GM21576 (cell line): ENCODE measurements around the gene TFCP2.
"Not testable (repeated sequence)": the region's sequence is repeated elsewhere in the genome, so short reads cannot be mapped to it uniquely, and the experiment has no call there.

Source experiments
- ATAC-seq: cut with Tn5 transposase; IDR thresholded peaks from one replicate; pipeline ENCODE4 v1.9.1; 2021; ENCODE audit warnings: mild to moderate bottlenecking, moderate library complexity; ENCODE audit not compliant: unreplicated experiment

Gene TFCP2, protein sequence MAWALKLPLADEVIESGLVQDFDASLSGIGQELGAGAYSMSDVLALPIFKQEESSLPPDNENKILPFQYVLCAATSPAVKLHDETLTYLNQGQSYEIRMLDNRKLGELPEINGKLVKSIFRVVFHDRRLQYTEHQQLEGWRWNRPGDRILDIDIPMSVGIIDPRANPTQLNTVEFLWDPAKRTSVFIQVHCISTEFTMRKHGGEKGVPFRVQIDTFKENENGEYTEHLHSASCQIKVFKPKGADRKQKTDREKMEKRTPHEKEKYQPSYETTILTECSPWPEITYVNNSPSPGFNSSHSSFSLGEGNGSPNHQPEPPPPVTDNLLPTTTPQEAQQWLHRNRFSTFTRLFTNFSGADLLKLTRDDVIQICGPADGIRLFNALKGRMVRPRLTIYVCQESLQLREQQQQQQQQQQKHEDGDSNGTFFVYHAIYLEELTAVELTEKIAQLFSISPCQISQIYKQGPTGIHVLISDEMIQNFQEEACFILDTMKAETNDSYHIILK

DNA sequence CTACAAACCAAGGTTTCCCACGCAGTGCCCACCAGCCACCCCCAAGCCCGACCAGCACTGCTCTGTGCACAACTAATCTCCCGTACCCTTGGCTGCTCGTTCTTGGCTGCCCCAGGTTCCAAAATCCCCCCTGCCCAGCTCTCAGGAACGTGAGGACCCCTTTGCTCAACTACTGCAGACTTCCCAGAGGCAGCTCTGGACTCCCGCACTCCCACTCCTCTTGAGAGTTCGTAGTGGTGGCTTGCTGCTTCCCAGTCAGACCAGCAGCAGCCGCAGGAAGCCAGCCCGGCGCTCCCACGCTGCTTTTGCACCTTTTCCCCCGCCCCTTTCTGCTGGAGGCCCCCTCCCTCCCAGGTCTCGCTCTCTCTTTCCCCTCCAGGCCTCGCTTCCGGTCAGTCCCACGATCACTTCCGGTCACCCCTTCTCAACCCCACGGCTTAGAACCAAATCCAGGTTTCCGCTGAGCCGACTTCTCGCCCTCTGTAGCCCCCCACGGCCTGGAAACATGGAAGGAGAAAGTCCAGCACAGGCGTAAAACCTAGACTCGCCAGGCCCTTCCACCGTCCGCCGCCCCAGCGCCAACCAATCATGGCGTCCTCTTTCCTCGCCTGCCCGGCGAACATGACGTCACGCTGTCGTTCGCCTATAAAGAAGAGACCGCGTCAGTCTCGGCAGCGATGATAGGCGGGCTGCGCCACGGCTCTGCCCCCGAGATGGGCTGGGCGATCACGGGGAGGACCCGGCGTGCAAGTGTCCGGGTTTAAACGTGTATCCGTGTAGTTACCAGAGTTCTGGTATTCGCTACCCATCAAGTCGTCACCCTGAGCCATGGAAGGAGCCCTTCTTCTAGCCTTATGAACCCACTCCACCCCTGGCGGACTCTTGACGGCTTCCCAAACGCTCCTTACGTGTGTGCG is at the start of gene TFCP2:
TFCP2 (minus strand) TSS at position 621 of the 917 bp plus-strand sequence. CDS start 713 bp downstream, outside the sequence.
- ATAC-seq = peak; percentile 91

DNA sequence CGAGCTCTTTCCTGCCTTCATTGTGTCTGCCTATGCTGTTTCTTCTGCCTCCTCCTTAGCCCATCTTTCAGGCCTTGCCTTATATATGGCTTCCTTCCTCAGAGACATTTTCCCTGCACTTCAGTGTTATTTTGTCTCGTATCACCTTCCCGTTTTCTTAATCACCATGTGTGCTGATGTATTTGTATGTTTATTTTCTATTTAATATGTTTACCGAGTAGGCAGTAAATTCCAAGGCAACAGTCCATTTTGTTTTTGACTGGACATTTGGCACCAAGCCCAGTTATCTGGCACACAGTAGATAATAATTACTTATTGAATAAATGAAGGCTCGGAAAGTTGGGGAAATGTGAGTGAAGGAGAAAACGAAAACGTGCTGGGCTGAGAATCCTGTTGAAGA is 49.5 kb upstream of the TFCP2 start:
- no peak for ATAC-seq

GRCh38 chr12:51219857-51220256 is 46.9 kb upstream of the TFCP2 start:
- ATAC-seq = not testable (repeated sequence)

DNA sequence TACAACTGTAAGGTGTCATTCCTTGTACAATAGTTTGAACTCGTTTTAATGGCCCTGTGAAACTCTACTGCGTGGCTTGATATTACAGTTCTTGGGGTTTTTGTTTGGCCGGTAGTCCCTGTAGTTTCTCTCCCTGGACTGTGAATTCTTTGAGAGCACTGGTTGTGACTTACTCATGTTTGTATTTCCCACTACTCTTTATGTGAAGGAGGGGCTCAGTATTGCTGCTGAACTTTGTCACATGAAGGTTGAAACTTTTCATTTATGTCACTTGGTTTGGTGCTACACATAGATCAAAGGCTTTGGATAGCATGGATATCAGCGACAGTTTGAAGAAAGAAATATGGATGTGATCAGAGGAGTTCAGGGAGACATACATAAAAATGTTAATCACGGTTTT is 46.4 kb upstream of the TFCP2 start:
- no peak for ATAC-seq

GRCh38 chr12:51218607-51219161 is 45.7 kb upstream of the TFCP2 start:
- no peak for ATAC-seq

DNA sequence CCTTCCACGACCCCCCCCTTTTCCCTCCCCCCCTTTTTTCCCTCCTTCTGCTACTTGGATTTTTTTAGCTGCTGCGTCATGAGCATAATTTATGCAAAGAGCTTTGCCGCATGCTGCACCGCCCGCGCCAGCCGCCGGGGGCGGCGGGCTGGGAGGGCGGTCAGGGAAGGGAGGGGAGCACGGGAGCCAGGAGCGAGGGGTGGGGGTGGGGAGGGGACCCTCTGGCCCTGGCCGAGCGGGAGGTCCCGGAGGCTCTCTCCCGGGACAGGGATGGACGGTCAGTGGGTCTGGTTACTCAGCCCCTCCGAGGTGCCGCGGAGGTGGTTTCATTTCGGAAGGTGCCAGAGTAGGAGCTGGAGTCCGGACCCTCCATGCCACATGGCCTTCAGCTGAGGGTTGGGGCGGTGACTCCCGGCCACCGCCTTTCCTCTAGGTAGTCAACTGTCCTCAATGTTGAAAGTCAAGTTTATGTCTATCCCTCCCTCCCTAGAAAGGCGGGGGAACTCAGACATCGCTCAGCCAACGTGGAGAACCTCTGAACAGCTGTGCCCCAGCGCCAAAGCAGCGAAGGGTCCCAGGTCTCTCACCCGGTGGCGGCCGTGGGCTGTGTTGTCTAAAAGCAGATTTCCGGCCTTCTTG is 45.2 kb upstream of the TFCP2 start, which contains the start of gene POU6F1:
POU6F1 (minus strand) TSS at position 95 of the 639 bp plus-strand sequence. CDS start 11,226 bp downstream, outside the sequence.
- ATAC-seq = peak; percentile 59

DNA sequence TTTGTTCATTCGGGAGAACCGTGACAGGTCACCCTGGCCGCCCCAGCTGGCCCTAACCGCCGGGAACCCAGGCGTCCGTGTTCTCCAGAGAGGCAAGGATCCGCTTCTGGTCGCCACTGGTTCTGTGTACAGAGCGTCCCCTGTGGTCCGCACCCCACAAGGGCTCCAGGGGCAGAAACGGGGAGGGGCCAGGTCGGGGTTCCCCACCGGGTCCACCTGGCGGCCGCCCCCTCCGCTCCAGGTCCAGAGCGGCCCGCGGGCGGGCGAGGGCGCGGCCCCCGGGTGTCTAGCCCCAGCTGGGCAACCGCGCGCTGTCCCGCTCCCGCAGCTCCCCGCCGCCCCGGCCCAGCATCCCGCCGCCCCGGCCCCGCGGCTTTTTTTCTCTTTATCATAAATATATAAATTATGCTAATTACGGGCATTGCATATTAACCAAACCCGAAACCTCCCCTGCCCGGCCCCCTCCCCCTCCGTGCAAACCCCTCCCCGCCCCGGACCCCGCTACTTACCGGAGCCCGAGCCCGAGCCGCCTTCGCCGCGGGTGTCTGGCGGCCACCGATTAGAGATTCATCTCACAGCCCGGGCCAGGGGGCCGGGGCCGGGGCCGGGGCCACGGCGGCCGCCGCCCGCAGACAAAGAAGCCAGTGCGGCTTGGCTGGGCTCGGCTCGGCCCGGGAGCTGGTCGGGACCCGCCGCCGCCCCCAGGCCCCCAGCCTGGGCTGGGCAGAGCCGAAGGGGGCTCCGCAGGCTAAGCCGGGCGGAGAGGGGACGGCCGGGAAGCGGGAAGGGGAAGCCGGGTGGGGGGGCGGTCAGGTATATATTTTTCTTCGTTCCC is 44.4 kb upstream of the TFCP2 start:
- ATAC-seq = peak; percentile 42

DNA sequence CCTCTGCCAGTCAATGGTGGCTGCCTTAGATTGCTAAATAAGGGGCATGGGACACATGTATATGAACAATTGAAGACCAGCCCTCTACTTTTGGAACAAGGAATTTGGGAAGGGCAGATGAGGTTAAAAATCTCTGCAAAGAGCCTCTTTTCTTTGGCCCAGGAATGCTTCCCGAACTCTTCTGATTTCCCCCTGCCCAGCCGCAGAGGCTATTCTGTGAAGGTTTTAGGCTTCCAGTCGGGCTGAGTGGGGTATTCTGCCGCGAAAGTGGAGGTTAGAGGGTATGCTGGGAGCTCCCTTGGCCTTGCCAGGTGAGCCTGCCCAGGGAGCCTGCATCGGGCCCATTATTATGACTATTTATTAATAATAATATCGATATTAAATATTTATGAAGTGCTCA is 43.7 kb upstream of the TFCP2 start:
- ATAC-seq = no peak

GRCh38 chr12:51214895-51215294 is 42.0 kb upstream of the TFCP2 start:
- ATAC-seq = no peak

- ATAC-seq = no peak
Observed at GRCh38 chr12:51210690-51211395, 37.9 kb upstream of the TFCP2 start.

GRCh38 chr12:51209259-51209658 is 36.3 kb upstream of the TFCP2 start:
- ATAC-seq = no peak

- ATAC-seq = no peak
Observed at GRCh38 chr12:51208016-51208660, 35.2 kb upstream of the TFCP2 start.

- ATAC-seq = no peak
Observed at GRCh38 chr12:51205350-51205749, 32.4 kb upstream of the TFCP2 start.

GRCh38 chr12:51202718-51203117 is 29.8 kb upstream of the TFCP2 start:
- no peak for ATAC-seq

GRCh38 chr12:51200806-51201205 is 27.9 kb upstream of the TFCP2 start:
- ATAC-seq = no peak

GRCh38 chr12:51200156-51200555 is 27.2 kb upstream of the TFCP2 start:
- no peak for ATAC-seq

DNA sequence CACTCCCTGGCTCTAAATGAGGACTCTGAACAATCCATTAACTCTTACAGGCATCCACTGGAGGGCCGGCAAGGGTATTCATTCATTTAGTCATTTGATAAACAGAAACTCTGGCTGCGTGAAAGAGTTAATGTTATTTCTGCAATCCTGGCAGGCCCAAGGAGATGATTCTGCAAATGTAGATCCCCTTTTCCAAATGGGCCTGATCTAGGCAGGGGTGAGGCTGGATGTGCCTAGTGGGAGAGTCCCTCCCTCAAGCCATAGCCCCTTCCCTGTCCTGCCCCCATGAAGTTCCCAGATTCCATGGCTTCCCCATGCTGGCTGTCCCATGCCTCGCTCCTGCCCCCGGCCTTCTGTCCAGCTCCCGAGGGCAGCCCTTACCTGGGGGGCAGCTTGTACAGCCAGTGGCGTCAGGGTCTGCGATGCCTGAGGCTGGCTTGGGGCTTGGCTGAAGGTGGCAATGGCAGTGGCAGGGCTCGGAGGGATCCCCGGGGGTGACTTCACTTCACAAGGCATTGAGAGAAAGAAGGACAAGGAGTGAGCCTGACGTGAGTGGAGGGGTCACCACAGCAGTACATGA is 26.5 kb upstream of the TFCP2 start:
- no peak for ATAC-seq
